ENCODE results near the gene MEFV.

MEFV gene

GRCh38 chr16:3266873-3267537, 10.6 kb upstream of the MEFV start:
- peak; percentile 38 for DNase-seq (ENCODE audit: low spot score)

GRCh38 chr16:3264137-3265036, 8.0 kb upstream of the MEFV start:
- peak; percentile 95 for DNase-seq (ENCODE audit: low spot score)

- no peak for DNase-seq (ENCODE audit: low spot score)
These were observed 6.1 kb upstream of the MEFV start for GRCh38 chr16:3262517-3262916.

- DNase-seq (ENCODE audit: low spot score), result no peak
These were observed 3.4 kb upstream of the MEFV start for GRCh38 chr16:3259836-3260235.

- no peak for DNase-seq (ENCODE audit: low spot score)
These were observed 533 bp upstream of the MEFV start for GRCh38 chr16:3256866-3257465.

GRCh38 chr16:3254309-3254708, 2.1 kb downstream of the MEFV start:
- no peak for DNase-seq (ENCODE audit: low spot score)

- no peak for DNase-seq (ENCODE audit: low spot score)
These were observed 3.5 kb downstream of the MEFV start for GRCh38 chr16:3252967-3253366.

GRCh38 chr16:3249451-3249850, 7.0 kb downstream of the MEFV start:
- DNase-seq (ENCODE audit: low spot score), result no peak

GRCh38 chr16:3249020-3249419, 7.4 kb downstream of the MEFV start:
- DNase-seq (ENCODE audit: low spot score), result no peak

GRCh38 chr16:3248596-3248995, 7.8 kb downstream of the MEFV start:
- no peak for DNase-seq (ENCODE audit: low spot score)

- no peak for DNase-seq (ENCODE audit: low spot score)
These were observed 9.6 kb downstream of the MEFV start for GRCh38 chr16:3246876-3247275.

GRCh38 chr16:3246002-3246401, 10.4 kb downstream of the MEFV start:
- no peak for DNase-seq (ENCODE audit: low spot score)

- no peak for DNase-seq (ENCODE audit: low spot score)
These were observed 12.6 kb downstream of the MEFV start for GRCh38 chr16:3243882-3244281.

GRCh38 chr16:3242709-3243108, 13.7 kb downstream of the MEFV start:
- no peak for DNase-seq (ENCODE audit: low spot score)

GRCh38 chr16:3241761-3242160, 14.7 kb downstream of the MEFV start:
- DNase-seq (ENCODE audit: low spot score), result no peak

- peak; percentile 31 for DNase-seq (ENCODE audit: low spot score)
These were observed 20.4 kb downstream of the MEFV start for GRCh38 chr16:3235856-3236669.

- DNase-seq (ENCODE audit: low spot score), result peak; percentile 98
These were observed 21.4 kb downstream of the MEFV start, which contains the start of gene ZNF200 for GRCh38 chr16:3234857-3235561. Gene ZNF200 (minus strand): TSS chr16:3235158. CDS start chr16:3233755, 1,403 bp downstream.

- DNase-seq (ENCODE audit: low spot score), result no peak
These were observed 21.9 kb downstream of the MEFV start for GRCh38 chr16:3234543-3234856.

GRCh38 chr16:3223913-3224515, 32.4 kb downstream of the MEFV start:
- DNase-seq (ENCODE audit: low spot score), result no peak

GRCh38 chr16:3220839-3221238, 35.6 kb downstream of the MEFV start:
- DNase-seq (ENCODE audit: low spot score), result no peak

- DNase-seq (ENCODE audit: low spot score), result no peak
These were observed 40.2 kb downstream of the MEFV start for GRCh38 chr16:3216263-3216640.

Data from iPS-NIHi11 (cell line).